Stimulated activated CD4-positive, alpha-beta T cell treated with anti-CD3 and anti-CD28 coated beads, TNF-alpha, amount 100 ng/mL, for 48 hours (primary cell): Measurements from ENCODE around the gene TEKT2.

ENCODE experiments used
- DNase-seq, 3 donors: peaks; one replicate each; pipeline ENCODE4 v3.0.0-alpha.2; 2020; ENCODE audit warnings: low read depth in 3 of 3

The TEKT2 gene

DNA sequence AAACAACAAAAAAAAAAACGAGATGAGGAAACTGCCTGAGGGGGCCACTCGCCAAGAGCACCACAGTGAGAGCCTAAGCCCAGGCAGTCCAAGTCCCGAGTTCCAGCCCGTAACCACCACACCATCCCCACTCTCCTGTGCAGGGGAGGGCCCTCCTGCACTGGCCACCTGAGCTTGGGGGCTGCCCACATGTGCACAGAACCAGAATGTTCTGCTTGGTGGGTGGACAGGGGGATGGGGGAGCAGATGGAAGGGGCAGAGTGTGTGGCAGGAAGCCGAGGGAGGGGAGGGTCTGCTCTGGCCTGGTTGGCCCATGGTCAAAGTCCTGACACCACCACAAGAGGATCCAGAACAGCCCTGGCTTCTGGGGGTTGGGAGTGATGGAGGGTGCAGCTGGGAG, 22.4 kb downstream of the TEKT2 start:
- DNase-seq = no peak

DNA sequence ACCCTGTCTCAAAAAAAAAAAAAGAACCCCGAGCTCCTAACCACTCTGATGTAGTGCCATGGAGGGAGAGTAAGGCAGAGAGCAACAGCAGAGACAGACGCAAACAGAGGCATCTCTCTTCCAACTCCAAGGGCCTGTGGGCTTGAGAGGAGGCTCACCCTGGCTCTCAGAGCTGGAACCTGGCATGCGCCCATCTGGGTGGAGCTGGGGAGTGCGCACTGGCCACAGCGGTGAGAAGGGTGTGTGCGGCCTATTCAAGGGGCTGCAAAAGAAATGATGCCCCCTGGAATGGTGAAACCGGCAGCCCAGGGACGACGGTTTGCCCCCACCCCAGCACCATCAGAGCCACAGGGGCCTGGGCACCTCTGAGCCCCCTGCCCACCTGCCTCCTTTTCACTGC, 23.5 kb downstream of the TEKT2 start:
- no peak for DNase-seq

DNA sequence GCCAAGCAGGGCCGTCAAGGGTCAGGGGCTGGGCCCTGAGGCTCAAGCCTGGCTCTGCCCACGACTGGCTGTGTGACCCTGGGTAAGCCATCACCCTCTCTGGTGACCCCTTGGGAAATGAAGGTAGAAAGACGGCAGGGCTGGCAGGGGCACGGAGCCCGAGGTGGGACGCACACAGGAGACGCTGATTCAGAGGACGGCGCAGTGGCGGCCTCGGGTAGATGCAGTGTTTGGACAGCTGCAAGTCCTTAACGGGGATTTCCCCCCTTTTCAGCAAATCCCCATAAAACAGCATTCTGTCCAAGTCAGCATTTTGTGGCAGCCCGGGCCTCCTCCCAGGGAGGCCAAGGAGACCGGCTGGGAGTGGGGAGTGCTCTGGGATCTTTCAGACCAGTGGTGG, 24.4 kb downstream of the TEKT2 start:
- DNase-seq = no peak

DNA sequence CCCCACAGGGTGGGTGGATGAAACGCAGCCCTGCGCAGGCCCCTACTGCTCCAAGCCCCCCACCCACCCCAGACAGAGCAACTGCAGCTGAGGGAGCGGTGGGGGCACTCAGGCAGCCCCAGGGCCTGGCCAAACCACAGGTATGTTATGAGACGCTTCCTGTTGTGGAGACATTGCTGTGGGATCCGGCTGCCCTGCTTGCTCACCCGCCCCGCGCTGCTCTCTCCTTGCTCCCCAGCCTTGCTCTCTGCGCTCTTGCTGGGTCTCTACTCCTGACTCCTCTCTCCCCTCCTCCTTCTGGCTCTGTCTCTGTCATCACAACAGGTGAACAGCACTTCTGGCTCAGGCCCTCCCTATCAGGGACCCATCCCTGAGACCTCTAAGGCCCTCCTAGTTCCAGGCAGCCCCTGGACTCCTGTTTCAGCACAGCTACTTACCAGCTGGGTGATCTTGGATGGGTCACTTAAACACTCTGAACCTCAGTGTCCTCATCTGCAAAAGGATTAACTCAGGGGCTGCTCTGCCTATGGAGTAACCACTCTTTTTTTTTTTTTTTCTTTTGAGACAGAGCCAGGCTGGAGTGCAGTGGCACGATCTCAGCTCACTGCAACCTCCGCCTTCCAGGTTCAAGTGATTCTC, 25.3 kb downstream of the TEKT2 start:
- no peak for DNase-seq

DNA sequence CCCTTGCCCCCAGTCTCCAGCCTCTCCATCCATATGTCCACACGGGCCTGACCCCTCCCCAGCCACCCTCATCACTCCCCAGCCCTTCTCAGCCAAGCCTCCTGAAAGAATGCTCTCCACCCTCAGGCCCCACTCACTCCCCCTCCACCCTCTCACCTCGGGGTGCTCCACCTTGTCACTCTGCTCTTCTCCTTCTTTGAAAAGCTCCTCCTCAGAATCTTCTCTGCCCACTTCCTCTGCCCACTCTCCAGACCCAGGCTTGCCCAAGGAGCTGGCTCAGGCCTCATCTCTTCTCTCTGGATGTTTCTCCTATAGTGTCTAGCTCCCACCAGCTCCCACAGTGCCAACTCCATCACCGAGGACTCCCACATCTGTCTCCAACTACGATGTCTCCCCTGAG, 27.3 kb downstream of the TEKT2 start:
- DNase-seq = no peak

DNA sequence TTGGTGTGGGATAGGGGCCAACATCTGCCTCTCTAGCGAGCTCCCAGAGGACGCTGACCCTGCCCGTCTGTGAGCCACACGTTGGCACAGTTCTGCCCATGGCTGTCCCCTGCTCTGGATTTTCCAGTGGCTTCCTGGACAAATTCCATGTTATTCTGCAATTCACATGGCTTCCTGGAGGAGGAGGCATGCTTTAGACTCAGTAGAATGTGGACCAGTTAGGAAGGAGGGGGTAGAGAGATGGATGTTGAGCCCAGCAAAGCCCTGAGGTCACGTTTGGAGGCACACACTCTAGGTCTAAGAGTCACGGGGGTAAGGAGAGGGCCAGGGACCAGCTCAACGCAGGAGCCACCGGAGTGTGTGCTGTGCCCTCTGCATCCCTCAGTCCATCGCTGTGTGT, 28.9 kb downstream of the TEKT2 start:
- DNase-seq = no peak

DNA sequence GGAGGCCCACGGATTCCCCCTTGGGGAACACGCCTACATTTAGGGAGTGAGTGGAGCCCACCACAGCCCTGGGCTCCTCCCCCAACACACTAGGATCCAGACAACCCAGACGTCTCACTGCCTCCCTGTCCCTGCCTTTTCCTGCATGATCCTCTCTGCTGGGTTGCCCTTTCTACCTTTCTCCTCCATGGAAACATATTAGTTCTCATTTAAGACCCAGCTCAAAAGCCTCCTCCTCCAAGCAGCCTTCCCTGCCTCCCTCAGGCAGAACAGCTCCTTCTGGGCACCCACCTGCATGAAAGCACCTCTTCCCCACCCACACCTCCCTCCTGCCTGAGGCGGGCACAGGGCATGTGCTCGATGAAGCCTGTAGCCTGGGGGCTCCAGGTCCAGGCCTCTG, 30.5 kb downstream of the TEKT2 start:
- DNase-seq = no peak

DNA sequence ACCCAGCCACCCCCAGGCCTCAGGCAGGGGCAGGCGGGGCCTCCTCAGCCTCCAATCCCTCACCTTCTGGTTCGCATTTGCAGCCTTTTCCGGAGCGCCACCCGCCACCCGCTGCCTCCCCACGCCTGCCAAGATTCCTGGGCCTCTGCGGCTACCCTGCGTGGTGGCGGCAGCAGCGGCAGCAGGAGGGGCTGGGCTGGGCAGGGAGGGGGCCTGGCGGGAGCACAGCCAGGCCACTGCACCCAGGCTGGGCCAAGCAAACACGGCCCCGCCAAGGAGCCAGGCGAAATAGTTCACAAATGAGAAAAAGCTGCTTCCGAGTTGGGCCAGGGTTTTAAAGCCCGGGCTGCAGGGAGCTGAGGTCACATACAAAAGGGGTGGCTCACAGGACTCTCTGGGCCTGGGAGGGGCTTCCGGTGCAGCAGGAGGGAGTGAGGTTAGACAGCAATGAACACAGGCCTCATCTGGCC, 31.3 kb downstream of the TEKT2 start:
- DNase-seq = no peak

DNA sequence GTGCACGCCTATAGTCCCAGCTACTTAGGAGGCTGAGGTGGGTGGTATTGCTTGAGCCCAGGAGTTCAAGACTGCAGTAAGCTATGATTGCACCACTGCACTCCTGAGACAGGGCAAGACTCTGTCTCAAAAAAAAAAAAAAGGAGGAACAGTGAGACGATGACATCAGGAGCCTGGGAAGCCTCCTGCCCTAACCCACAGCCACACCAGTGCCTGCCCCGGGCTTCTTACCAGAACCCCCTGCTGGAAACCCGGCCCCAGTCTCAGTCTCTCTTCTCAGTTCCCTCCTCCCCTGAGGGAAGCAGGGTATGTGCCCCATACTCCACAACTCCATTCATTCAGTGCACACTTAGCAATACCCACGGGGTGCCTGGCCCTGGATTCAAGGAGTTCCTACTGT, 32.0 kb downstream of the TEKT2 start:
- DNase-seq = no peak

DNA sequence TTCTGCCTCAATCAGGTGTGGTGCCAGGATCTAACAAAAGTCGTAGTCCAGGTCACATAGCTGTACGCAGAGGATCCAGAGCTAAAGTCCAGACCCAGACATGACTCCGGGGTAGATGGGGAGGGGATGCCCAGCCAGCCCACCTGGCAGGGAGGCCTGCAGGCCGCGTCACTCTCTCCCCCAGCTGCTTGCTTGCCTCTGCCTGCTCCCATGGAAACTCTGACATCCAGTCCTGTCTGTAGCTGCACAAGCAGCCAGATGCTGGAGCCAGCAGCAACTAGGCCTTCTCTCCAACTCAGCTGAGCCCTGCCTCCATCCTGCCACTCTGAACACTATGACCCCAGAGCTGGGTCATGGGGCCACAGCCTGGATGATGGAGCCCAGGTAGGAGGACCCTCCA, 33.0 kb downstream of the TEKT2 start:
- DNase-seq = no peak

DNA sequence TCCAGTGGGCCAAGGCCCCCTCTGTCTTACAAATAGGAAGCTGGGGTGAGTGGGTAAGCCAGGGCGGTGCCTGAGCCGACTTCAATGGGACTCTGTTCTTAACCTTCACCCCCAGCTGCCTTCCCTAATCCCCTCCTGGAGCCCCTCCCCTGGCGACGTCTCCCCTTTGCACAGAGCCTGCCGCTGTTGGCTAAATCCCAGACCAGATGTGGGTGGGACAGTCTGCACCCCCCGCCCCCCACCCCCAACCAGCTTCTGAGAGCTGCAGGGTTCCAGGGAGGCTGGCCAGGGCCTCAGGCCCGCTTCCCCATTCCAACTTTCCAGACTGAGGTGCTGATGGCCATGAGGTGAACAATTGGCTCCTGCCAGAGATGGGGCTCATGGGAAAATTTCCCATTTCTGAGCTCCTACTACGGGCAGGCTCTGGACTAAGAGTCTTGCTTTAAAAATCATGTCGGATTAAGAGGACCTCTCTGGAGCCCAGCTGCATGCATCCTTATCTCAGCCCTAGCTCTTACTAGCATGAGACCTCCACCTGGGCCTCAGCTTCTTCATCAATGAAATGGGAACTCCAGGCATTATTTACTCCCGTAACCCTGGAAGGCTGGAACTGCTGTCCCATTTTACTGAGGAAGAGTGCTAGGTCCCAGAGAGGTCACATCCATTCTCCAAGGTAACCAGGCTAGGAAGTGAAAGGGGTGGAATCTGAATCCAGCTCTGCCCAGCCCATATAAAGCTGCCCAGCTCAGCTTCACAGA, 34.7 kb downstream of the TEKT2 start:
- no peak for DNase-seq

DNA sequence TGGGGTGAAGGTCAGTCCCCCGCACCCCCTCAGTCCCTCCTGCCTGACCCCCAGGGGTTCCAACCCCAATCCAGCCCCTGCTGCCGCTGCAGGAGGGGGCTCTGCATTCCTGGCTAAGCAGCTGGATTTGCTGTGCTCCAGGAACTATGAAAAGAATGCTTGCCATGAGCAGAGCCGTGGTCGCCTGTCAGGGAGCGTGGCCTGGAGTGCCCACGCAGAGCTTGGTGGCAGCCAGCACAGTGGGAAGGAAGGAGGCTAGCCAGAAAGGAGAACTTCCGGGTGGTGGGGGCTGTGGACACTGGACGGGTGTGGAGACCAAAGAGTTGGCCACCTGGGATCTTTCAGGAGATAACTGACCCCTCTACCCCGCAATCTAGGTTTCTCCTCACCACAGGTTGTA, 35.6 kb downstream of the TEKT2 start:
- DNase-seq = no peak

DNA sequence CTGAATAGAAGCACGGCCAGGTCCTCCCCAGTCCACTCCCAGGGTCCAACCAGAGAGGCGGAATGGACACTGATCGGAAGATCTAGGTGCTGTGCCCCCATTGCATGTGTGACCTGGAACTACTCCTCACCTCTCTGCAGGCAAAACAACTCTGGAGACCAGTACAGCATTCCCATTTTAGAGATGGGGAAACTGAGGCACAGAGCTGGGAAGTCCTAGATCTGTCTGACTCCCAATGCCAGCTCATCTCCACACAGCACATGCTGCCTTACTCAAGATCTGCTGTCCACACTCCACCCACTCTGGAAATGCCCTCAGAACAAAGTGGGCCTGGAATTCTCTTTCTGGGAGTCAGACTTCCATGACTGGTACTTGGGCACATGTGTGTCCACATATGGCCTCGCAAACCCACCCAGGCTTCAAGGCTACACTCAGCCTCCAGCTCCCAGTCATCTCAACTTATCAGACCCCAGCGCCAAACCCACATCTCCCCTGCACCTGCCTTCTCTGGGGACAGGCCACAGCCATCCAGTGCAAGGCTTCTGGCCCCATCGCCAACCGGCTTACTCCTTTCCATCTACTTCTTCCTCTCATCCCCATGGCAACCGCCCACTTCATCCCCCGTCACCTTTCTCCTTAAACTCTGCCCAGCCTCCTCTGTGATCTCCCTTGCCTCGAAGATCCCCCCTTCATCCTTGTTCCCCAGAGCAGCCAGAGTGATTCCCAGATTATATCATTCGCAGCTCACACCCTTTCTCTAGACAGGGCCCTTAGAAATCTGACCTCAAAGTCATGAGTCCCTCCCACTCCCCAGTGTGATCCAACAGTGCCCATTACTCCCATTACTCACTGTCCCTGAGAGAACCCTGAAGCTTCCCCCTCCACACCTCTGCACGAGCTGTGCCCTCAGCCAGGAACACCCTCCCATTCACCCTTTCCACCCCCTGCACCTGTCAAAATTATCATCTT, 38.5 kb downstream of the TEKT2 start:
- no peak for DNase-seq

DNA sequence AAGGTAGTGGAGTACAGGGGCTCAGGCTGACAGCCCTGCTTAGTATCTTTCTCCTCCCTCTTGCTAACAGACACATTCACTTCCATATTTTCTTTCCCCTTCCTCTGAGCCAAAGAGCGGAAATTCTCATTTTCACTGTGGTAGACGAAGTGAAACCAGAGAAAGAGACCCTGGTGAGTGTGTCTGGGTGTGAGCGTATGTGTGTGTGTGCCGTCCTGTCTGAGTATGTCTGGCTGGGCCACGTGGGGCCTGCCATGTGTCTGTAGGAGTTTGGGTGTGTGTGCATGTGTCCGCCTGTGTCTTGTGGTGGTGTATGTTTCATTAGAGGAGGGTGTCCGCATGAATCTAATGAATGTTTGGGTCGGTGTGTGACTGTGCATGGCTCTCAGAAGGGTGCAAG, 39.5 kb downstream of the TEKT2 start:
- DNase-seq = no peak

DNA sequence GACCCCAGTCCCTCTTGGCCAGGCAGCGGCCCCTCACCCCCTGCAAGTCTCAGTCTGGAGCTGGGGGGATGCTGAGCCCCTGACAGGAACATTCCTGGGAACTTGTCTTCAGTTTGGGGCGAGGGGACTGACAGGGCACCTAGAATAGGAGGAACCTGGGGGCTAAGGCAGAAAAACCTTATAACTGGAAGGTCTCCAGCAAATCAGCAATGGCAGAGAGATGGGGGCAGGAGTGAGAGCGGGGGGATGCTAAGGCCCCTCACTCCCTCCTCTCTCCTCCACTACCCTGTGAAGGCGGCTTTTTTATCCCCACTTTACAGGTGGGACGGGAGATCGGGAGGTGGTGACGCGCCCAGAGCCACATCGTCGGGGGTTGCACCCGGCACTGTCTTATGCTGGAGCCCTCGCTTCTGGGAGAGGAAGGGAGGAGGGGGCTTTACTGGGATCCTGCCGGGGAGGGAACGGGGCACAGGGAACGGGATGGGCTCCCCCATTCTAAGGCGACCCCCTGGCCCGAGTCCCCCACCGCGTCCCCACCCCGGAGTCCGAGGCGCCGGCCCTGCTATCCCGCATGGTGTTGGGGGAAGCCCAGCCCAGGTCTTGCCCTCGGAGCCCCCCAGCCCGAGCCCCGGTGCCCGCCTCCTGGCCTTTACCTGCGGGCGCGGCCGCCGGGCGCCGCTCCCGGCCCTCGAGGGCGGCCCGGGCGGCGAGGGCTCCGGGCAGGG, 40.7 kb downstream of the TEKT2 start:
- no peak for DNase-seq

DNA sequence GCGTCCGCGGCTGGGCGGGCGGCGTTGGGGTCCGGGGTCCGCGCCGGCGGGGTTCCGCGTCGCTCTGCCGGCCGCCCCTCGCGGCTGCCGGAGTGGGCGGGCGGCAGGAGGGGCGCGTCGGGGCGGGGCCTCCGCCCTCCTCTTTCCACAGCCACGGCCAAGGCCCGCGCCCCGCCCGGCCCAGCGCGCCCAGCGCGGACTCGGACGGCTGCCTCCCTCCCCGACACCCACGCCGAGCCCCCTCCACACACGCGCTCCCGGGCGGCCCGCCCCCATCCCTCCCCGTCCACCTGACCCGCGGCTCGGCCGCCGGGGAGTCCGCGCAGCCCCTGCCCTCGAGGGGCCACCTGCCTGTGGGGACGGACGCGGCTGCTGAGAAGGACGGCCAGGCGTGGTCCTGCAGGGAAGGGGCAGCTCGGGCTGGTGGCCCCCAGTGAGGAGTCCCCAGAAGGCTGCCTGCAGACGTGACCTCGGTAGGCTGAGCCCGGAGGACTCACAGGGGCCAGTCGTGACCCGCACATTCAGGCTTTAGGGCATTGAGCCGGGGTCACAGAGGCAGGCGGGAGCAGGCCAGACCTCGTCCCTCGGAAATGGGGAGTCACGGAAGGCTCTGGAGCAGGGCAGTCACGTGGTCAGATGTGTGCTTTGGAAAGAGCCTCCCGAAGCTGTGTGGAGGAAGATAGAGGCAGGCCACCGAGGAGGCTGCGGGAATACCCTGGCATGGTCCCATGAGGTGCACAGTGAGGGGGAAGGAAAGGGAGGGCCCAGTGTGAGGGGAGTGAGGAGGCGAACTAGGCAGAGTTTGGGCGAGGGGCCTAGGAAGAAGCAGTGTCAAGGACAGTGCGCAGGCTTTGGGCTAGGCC, 41.5 kb downstream of the TEKT2 start, which contains the start of gene COL8A2:
COL8A2 (minus strand) TSS at position 94 of the 863 bp plus-strand sequence. CDS start 24,980 bp downstream, outside the sequence.
- no peak for DNase-seq

DNA sequence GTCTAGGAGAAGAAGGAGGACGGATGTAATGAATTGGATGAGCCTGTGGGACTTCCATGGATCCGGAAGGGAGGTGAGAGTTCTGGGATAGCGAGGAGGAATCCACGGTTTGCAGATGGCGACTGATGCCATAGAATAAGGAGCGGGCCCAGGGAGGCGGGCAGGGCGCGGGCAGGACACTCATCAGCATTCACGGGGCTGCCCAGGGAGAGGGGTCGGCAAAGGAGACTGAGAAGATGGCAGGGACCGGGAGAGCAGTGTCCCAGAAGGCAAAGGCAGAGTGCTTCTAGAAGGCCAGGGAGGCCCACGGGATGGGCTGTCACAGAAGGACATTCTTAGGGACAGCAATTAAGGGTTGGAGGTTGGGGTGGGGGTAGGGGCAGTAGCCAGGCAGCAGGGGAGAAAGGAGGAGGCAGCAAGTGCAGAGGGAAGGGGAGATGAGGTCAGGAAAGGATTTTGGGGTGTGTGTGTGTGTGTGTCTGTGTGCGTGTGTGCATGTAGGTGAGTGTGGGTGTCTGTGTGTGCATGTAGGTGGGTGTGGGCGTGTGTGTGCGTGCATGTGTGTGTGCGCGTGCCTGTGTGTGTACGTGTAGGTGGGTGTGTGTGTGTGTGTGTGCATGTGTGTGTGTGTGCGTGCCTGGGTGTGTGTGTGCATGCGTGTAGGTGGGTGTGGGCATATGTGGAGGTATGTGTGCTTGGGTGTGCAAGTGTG, 42.3 kb downstream of the TEKT2 start:
- no peak for DNase-seq

DNA sequence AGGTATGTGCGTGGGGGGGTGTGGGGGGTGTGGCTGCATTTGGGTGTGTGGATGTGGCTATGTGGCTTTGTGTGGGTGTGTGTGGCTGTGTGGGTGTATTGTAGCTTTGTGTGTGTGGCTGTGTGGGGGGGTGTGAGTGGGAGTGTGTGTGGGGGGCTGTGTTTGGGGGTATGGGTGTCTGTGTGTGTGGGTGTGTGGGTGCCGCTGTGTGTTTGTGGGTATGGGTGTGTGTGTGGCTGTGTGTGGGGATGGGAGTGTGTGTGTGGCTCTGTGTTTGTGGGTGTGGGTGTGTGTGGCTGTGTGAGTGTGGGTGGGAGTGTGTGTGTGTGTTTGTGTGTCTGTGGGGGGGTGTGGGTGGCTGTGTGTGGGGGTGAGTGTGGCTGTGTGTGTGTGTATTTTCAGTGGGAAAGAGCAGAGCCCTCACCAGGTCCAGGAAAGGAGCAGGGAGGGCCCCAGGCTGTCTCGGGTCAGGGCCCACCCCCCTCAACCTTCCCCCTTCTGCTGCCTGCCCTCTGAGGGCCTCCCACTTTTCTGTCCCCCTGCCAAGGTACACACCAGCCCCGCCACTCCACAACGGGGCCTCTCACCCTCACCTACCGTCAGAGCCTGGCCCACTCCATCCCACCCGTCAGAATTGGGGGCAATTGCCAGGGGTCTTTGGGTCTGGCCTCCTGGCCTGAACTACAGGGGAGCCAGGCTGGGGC, 43.1 kb downstream of the TEKT2 start:
- no peak for DNase-seq
